GM23338 (cell line): ENCODE measurements around the gene GOSR1. TPM values are rescaled to one million over a fixed set of nuclear protein-coding genes. Genes with fewer than 3 reads are reported as not detected.

Experiments
- ATAC-seq: fragments of 200-7000 bp; cut with Tn5 transposase; 3 replicates; pipeline ENCODE4 v1.9.1; 2020
- DNase-seq: peaks from one replicate; pipeline ENCODE4 v3.0.0-alpha.2; 2015; ENCODE audit warnings: low spot score
- H2AFZ ChIP-seq: fragments of 200-600 bp; sonication (generic); 2 replicates; pipeline ENCODE4 v1.8.0; 2016; ENCODE audit warnings: antibody characterized with exemption, mild to moderate bottlenecking, moderate library complexity
- H3F3A ChIP-seq: fragments of 200-600 bp; sonication (generic); replicated peaks from 2 replicates; pipeline ENCODE4 v1.8.0; 2017; ENCODE audit warnings: antibody characterized with exemption, mixed run types, low read depth
- H3K27ac ChIP-seq: fragments of 200-600 bp; sonication (generic); 2 replicates; pipeline ENCODE4 v1.6.1; 2016; ENCODE audit warnings: low read depth
- H3K27me3 ChIP-seq: fragments of 200-600 bp; sonication (generic); 2 replicates; pipeline ENCODE4 v1.8.0; 2016; ENCODE audit warnings: mild to moderate bottlenecking, mixed run types, moderate library complexity; ENCODE audit not compliant: insufficient read depth
- H3K36me3 ChIP-seq: fragments of 200-600 bp; sonication (generic); 2 replicates; pipeline ENCODE4 v1.8.0; 2016; ENCODE audit warnings: mild to moderate bottlenecking; ENCODE audit not compliant: insufficient read depth
- H3K4me1 ChIP-seq: fragments of 200-600 bp; sonication (generic); 2 replicates; pipeline ENCODE4 v1.8.0; 2016; ENCODE audit warnings: mild to moderate bottlenecking, moderate library complexity; ENCODE audit not compliant: insufficient read depth
- H3K4me2 ChIP-seq: fragments of 200-600 bp; sonication (generic); 2 replicates; pipeline ENCODE4 v1.7.1; 2017; ENCODE audit warnings: mixed run types
- H3K4me3 ChIP-seq: fragments of 200-600 bp; sonication (generic); 2 replicates; pipeline ENCODE4 v1.6.1; 2016; ENCODE audit warnings: mixed run types
- H3K79me2 ChIP-seq: fragments of 200-600 bp; sonication (generic); replicated peaks from 2 replicates; pipeline ENCODE4 v1.8.0; 2017; ENCODE audit warnings: mild to moderate bottlenecking; ENCODE audit not compliant: insufficient read depth
- H3K9me2 ChIP-seq: fragments of 200-600 bp; sonication (generic); 2 replicates; pipeline ENCODE4 v1.8.0; 2017; ENCODE audit not compliant: insufficient read depth
- H4K20me1 ChIP-seq: fragments of 200-600 bp; sonication (generic); replicated peaks from 2 replicates; pipeline ENCODE4 v1.8.0; 2017; ENCODE audit warnings: mild to moderate bottlenecking; ENCODE audit not compliant: insufficient read depth
- H3K27ac Mint-ChIP-seq: 2 replicates; pipeline ENCODE4 v1.8.0; 2020; ENCODE audit warnings: inconsistent platforms, mild to moderate bottlenecking, moderate library complexity, mixed read lengths
- H3K27me3 Mint-ChIP-seq: 3 replicates; pipeline ENCODE4 v1.8.0; 2022; ENCODE audit warnings: low read depth, mild to moderate bottlenecking, moderate library complexity, mixed read lengths, inconsistent platforms; ENCODE audit not compliant: insufficient read depth, poor library complexity
- H3K36me3 Mint-ChIP-seq: 3 replicates; pipeline ENCODE4 v1.8.0; 2021; ENCODE audit warnings: low read depth, mild to moderate bottlenecking, inconsistent platforms, moderate library complexity, mixed read lengths
- H3K4me1 Mint-ChIP-seq: 3 replicates; pipeline ENCODE4 v1.8.0; 2020; ENCODE audit warnings: mild to moderate bottlenecking, inconsistent platforms, mixed read lengths
- H3K4me3 Mint-ChIP-seq: 3 replicates; pipeline ENCODE4 v1.8.0; 2021; ENCODE audit warnings: moderate library complexity, mild to moderate bottlenecking, inconsistent platforms, mixed read lengths
- H3K9me3 Mint-ChIP-seq: 3 replicates; pipeline ENCODE4 v1.8.0; 2020; ENCODE audit warnings: moderate library complexity, mild to moderate bottlenecking, inconsistent platforms, mixed read lengths
- EZH2 ChIP-seq: fragments of 200-600 bp; sonication (generic); IDR thresholded peaks from one replicate; pipeline ENCODE4 v1.8.0; 2017; ENCODE audit warnings: antibody characterized with exemption, mild to moderate bottlenecking, low read depth; ENCODE audit not compliant: unreplicated experiment
- EZH2phosphoT487 ChIP-seq: fragments of 200-600 bp; sonication (generic); IDR thresholded peaks from one replicate; pipeline ENCODE4 v1.8.1; 2018; ENCODE audit warnings: antibody characterized with exemption; ENCODE audit not compliant: unreplicated experiment
- NANOG ChIP-seq: IDR thresholded peaks from 2 replicates; pipeline ENCODE4 v1.6.1; 2016; ENCODE audit warnings: antibody characterized with exemption, borderline replicate concordance
- STAT1 ChIP-seq: IDR thresholded peaks from one replicate; pipeline ENCODE4 v1.6.1; 2016; ENCODE audit warnings: antibody characterized with exemption; ENCODE audit not compliant: unreplicated experiment
- ZNF114 ChIP-seq: fragments of 250-450 bp; sonication (Bioruptor Pico); IDR thresholded peaks from 2 replicates; pipeline ENCODE4 v1.5.0; 2020; ENCODE audit warnings: mild to moderate bottlenecking, moderate library complexity
- polyA plus RNA-seq: library from polyadenylated mRNA; unstranded; fragments of >200 nt; fragmentation: Nextera tagmentation; extraction: Ambion mirVana; gene quantifications from 2 replicates; pipeline ENCODE4 v1.2.1, GENCODE V29; 2016
- total RNA-seq: library from RNA; depleted of rRNA; stranded (reverse); fragments of >200 nt; shearing (Covaris generic); gene quantifications from 2 replicates; pipeline ENCODE4 v1.2.3, GENCODE V29; 2014
- TF ChIP-seq, protein P1 (sequence below), 2 experiments: fragments of 200-600 bp in 1 of 2; sonication (generic) in 1 of 2; conservative IDR thresholded peaks; 2 replicates each; pipeline versions ENCODE4 v1.5.1 to v1.6.1; 2016 to 2017; ENCODE audit warnings: antibody characterized with exemption in 2 of 2, low read depth in 2 of 2, mild to moderate bottlenecking in 2 of 2, moderate library complexity in 1 of 2
- TF ChIP-seq, protein P2 (sequence below): IDR thresholded peaks from one replicate; pipeline ENCODE4 v1.6.1; 2018; ENCODE audit warnings: antibody characterized with exemption; ENCODE audit not compliant: unreplicated experiment

Gene GOSR1
- total and polyA plus RNA-seq, 2 experiments from 2014 or later, result 33.4 to 74.1 TPM

DNA sequence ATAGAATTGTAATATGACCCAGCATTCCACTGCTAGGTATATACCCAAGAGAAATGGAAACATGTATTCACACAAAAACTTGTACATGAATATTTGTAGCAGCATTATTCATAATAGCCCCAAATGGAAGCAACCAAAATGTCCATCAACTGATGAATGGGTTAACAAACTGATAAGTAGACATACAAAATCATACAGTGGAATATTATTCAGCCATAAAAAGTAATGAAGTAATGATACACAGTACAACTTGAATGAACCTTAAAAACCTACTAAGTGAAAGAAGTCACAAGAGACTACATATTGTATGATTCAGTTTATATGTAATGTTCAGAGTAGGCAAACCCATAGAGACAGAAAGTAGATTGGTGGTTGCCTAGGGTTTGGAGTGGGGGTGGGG lies 40.5 kb upstream of the GOSR1 start:
- Mint-ChIP-seq H3K4me1 (no peaks in the 10 kb centered on the region), H3K36me3 (peaks cover 4% of the 10 kb centered on the region; the same call in 1 of the 3 replicates), H3K9me3 (no peaks in the 10 kb centered on the region), H3K27ac (no peak overlapping the region), H3K27me3 (no peaks in the 10 kb centered on the region), H3K4me3 (no peak overlapping the region)
- no peaks in the 10 kb centered on the region for H3F3A ChIP-seq
- no peaks in the 10 kb centered on the region for H3K79me2 ChIP-seq
- no peak overlapping the region for H2AFZ ChIP-seq
- H3K4me1 ChIP-seq, result no peaks in the 10 kb centered on the region
- ATAC-seq (no peak), DNase-seq (no peak)
- no peak overlapping the region for H3K4me3 ChIP-seq
- no peaks in the 10 kb centered on the region for H4K20me1 ChIP-seq
- H3K27ac ChIP-seq, result no peak overlapping the region
- no peaks in the 10 kb centered on the region for H3K27me3 ChIP-seq
- no peaks in the 10 kb centered on the region for H3K9me2 ChIP-seq
- no peaks in the 10 kb centered on the region for H3K36me3 ChIP-seq
- TF ChIP-seq EZH2phosphoT487 (no peak), STAT1 (no peak), ZNF114 (CRISPR knock-in tag) (no peak)
- TF ChIP-seq, protein P1, sequence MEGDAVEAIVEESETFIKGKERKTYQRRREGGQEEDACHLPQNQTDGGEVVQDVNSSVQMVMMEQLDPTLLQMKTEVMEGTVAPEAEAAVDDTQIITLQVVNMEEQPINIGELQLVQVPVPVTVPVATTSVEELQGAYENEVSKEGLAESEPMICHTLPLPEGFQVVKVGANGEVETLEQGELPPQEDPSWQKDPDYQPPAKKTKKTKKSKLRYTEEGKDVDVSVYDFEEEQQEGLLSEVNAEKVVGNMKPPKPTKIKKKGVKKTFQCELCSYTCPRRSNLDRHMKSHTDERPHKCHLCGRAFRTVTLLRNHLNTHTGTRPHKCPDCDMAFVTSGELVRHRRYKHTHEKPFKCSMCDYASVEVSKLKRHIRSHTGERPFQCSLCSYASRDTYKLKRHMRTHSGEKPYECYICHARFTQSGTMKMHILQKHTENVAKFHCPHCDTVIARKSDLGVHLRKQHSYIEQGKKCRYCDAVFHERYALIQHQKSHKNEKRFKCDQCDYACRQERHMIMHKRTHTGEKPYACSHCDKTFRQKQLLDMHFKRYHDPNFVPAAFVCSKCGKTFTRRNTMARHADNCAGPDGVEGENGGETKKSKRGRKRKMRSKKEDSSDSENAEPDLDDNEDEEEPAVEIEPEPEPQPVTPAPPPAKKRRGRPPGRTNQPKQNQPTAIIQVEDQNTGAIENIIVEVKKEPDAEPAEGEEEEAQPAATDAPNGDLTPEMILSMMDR (conservative IDR thresholded peaks at IDR 0.05; ENCODE audit: low read depth in 2 of 2), result no peak
- TF ChIP-seq, protein P2, sequence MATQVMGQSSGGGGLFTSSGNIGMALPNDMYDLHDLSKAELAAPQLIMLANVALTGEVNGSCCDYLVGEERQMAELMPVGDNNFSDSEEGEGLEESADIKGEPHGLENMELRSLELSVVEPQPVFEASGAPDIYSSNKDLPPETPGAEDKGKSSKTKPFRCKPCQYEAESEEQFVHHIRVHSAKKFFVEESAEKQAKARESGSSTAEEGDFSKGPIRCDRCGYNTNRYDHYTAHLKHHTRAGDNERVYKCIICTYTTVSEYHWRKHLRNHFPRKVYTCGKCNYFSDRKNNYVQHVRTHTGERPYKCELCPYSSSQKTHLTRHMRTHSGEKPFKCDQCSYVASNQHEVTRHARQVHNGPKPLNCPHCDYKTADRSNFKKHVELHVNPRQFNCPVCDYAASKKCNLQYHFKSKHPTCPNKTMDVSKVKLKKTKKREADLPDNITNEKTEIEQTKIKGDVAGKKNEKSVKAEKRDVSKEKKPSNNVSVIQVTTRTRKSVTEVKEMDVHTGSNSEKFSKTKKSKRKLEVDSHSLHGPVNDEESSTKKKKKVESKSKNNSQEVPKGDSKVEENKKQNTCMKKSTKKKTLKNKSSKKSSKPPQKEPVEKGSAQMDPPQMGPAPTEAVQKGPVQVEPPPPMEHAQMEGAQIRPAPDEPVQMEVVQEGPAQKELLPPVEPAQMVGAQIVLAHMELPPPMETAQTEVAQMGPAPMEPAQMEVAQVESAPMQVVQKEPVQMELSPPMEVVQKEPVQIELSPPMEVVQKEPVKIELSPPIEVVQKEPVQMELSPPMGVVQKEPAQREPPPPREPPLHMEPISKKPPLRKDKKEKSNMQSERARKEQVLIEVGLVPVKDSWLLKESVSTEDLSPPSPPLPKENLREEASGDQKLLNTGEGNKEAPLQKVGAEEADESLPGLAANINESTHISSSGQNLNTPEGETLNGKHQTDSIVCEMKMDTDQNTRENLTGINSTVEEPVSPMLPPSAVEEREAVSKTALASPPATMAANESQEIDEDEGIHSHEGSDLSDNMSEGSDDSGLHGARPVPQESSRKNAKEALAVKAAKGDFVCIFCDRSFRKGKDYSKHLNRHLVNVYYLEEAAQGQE, result no peak
- no peak overlapping the region for H3K4me2 ChIP-seq

DNA sequence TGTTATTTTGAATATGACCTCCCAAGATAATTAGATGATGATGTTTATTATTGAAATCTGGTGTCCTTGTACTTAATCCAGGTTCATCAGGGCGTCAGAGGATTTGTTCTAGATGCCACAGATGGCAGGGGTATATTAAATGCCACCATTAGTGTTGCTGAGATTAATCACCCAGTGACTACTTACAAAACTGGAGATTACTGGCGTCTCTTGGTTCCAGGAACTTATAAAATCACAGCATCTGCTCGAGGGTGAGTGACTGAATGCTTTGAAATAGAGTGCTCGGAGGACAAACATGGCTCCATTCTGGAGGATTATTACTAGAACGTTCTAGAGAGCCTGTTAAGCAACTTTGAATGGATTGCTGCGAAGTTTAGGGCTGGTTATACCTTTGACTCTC lies 33.5 kb upstream of the GOSR1 start:
- H3K36me3 ChIP-seq, result peaks cover 6% of the 10 kb centered on the region; the same call in 1 of the 2 replicates
- TF ChIP-seq, protein P2, result no peak
- TF ChIP-seq EZH2 (no peak), EZH2phosphoT487 (no peak), NANOG (no peak), STAT1 (no peak), ZNF114 (CRISPR knock-in tag) (no peak)

More for the DNA sequence above, 33.5 kb upstream of the GOSR1 start:
- Mint-ChIP-seq H3K4me1 (no peaks in the 10 kb centered on the region), H3K36me3 (peaks cover 6% of the 10 kb centered on the region; the same call in 2 of the 3 replicates), H3K27me3 (no peaks in the 10 kb centered on the region), H3K27ac (no peak overlapping the region), H3K4me3 (no peak overlapping the region), H3K9me3 (no peaks in the 10 kb centered on the region)
- Histone ChIP-seq H3K4me1 (no peaks in the 10 kb centered on the region), H4K20me1 (no peaks in the 10 kb centered on the region), H2AFZ (no peak overlapping the region), H3F3A (no peaks in the 10 kb centered on the region), H3K79me2 (no peaks in the 10 kb centered on the region), H3K27ac (no peak overlapping the region), H3K4me2 (no peak overlapping the region), H3K9me2 (no peaks in the 10 kb centered on the region), H3K4me3 (no peak overlapping the region), H3K27me3 (no peaks in the 10 kb centered on the region)
- ATAC-seq (no peak), DNase-seq (no peak)
